ENCODE data around the gene COL18A1.

- TF ChIP-seq CTCF (conservative IDR thresholded peaks at IDR 0.05; ENCODE audit: low read depth, low read length) (no peak), EZH2 (IDR thresholded peaks at IDR 0.05; ENCODE audit: borderline replicate concordance, low read depth, low read length, poor library complexity, severe bottlenecking) (no peak)
Measured at GRCh38 chr21:45401054-45401518, 3.9 kb upstream of the COL18A1 start.
